SK-N-SH (cell line): ENCODE results near the gene TCF12. TPM values are rescaled to one million over a fixed set of nuclear protein-coding genes. Genes with fewer than 3 reads are reported as not detected.

Source experiments
- CTCF ChIA-PET: fragments of 300-600, 350-600 bp; formaldehyde crosslinking; extraction: SDS; loops from one replicate; lab custom pipeline; 2021; lab: Yijun Ruan, JAX
- POLR2A ChIA-PET: fragments of 350-600 bp; sonication (Branson Sonifier 250); formaldehyde crosslinking; extraction: SDS; loops from one replicate; lab custom pipeline; 2020; ENCODE audit warnings: antibody characterized with exemption, inconsistent platforms; lab: Yijun Ruan, JAX
- DNase-seq: peaks from one replicate; pipeline ENCODE4 v3.0.0; 2012
- H2AFZ ChIP-seq: fragments of 200-600 bp; sonication (generic); 2 replicates; pipeline ENCODE4 v1.8.1; 2016; ENCODE audit warnings: antibody characterized with exemption, mild to moderate bottlenecking, low read depth
- H3F3A ChIP-seq: fragments of 200-600 bp; sonication (generic); replicated peaks from 2 replicates; pipeline ENCODE3; 2016; ENCODE audit warnings: antibody characterized with exemption, mild to moderate bottlenecking; ENCODE audit not compliant: insufficient read depth
- H3K27ac ChIP-seq, 2 experiments: fragments of 200-500 bp in 1 of 2; fragments of 200-600 bp in 1 of 2; sonication (Bioruptor generic) in 1 of 2; sonication (generic), shearing (Covaris generic) in 1 of 2; 2 replicates each; pipeline versions ENCODE4 v1.5.1 to v1.6.1; 2014 to 2016; ENCODE audit warnings: low read depth in 2 of 2, inconsistent platforms in 1 of 2, low read length in 1 of 2, mild to moderate bottlenecking in 1 of 2, mixed read lengths in 1 of 2
- H3K27me3 ChIP-seq: fragments of 200-600 bp; sonication (generic), shearing (Covaris generic); 2 replicates; pipeline ENCODE4 v1.6.1; 2016; ENCODE audit warnings: mixed run types; ENCODE audit not compliant: insufficient read depth
- H3K36me3 ChIP-seq, 2 experiments: fragments of 200-500 bp in 1 of 2; fragments of 200-600 bp in 1 of 2; sonication (Bioruptor generic) in 1 of 2; sonication (generic) in 1 of 2; replicated peaks in 1 of 2; 2 replicates each; pipeline versions ENCODE3 to v1.5.1; 2014 to 2016; ENCODE audit warnings: low read length in 1 of 2, mild to moderate bottlenecking in 1 of 2; ENCODE audit not compliant: insufficient read depth in 2 of 2, control insufficient read depth in 1 of 2
- H3K4me1 ChIP-seq, 2 experiments: fragments of 200-500 bp in 1 of 2; fragments of 200-600 bp in 1 of 2; sonication (Bioruptor generic) in 1 of 2; sonication (generic), shearing (Covaris generic) in 1 of 2; 2 replicates each; pipeline versions ENCODE4 v1.5.1 to v1.6.1; 2014 to 2016; ENCODE audit warnings: low read depth in 1 of 2, low read length in 1 of 2, mixed run types in 1 of 2; ENCODE audit not compliant: insufficient read depth in 2 of 2, control insufficient read depth in 1 of 2
- H3K4me2 ChIP-seq: fragments of 200-600 bp; sonication (generic), shearing (Covaris generic); 2 replicates; pipeline ENCODE4 v1.6.1; 2017; ENCODE audit warnings: mixed run types
- H3K4me3 ChIP-seq, 2 experiments: fragments of 200-500 bp in 1 of 2; fragments of 200-600 bp in 1 of 2; sonication (Bioruptor generic) in 1 of 2; sonication (generic), shearing (Covaris generic) in 1 of 2; 2 replicates each; pipeline versions ENCODE4 v1.5.1 to v1.8.1; 2014 to 2016; ENCODE audit warnings: low read depth in 2 of 2, inconsistent platforms in 1 of 2, low read length in 1 of 2, mild to moderate bottlenecking in 1 of 2, mixed read lengths in 1 of 2, moderate library complexity in 1 of 2
- H3K79me2 ChIP-seq: fragments of 200-600 bp; sonication (generic); 2 replicates; pipeline ENCODE4 v1.8.1; 2017; ENCODE audit warnings: mild to moderate bottlenecking; ENCODE audit not compliant: insufficient read depth
- H3K9ac ChIP-seq: fragments of 200-600 bp; sonication (generic); 2 replicates; pipeline ENCODE4 v1.6.1; 2017; ENCODE audit warnings: mixed run types
- H3K9me2 ChIP-seq: fragments of 200-600 bp; sonication (generic); 2 replicates; pipeline ENCODE4 v1.6.1; 2017; ENCODE audit warnings: mixed run types
- H3K9me3 ChIP-seq: fragments of 200-600 bp; sonication (generic); 2 replicates; pipeline ENCODE4 v1.6.1; 2017; ENCODE audit warnings: mixed run types, mild to moderate bottlenecking, moderate library complexity
- H4K20me1 ChIP-seq: fragments of 200-600 bp; sonication (generic); 2 replicates; pipeline ENCODE4 v1.6.1; 2017; ENCODE audit warnings: mild to moderate bottlenecking, mixed run types; ENCODE audit not compliant: insufficient read depth
- CHD2 ChIP-seq: fragments of 150-350 bp; IDR thresholded peaks from 2 replicates; pipeline ENCODE4 v1.6.1; 2018; ENCODE audit warnings: low read length; ENCODE audit not compliant: partially characterized antibody
- CTCF ChIP-seq: fragments of 200-600 bp; sonication (generic); IDR thresholded peaks from 2 replicates; pipeline ENCODE4 v1.6.1; 2017; ENCODE audit warnings: antibody characterized with exemption, mild to moderate bottlenecking, moderate library complexity
- EP300 ChIP-seq, 2 experiments: IDR thresholded peaks; 2 replicates each; pipeline versions ENCODE4 v1.4.0 to v1.6.1; 2012; ENCODE audit warnings: borderline replicate concordance in 1 of 2, low read depth in 1 of 2, low read length in 1 of 2
- FOXJ3 ChIP-seq: sonication (generic); formaldehyde crosslinking; IDR thresholded peaks from 2 replicates; pipeline ENCODE4 v1.5.1; 2020; ENCODE audit warnings: mild to moderate bottlenecking, missing genetic modification reagents
- NRF1 ChIP-seq: IDR thresholded peaks from 2 replicates; pipeline ENCODE4 v1.6.1; 2012; ENCODE audit warnings: low read depth, mild to moderate bottlenecking, low read length
- POLR2AphosphoS5 ChIP-seq: IDR thresholded peaks from 2 replicates; pipeline ENCODE4 v1.6.1; 2012; ENCODE audit warnings: low read depth, low read length
- RAD21 ChIP-seq: IDR thresholded peaks from 2 replicates; pipeline ENCODE4 v1.6.1; 2012; ENCODE audit warnings: mild to moderate bottlenecking, low read length
- RCOR1 ChIP-seq: fragments of 150-350 bp; IDR thresholded peaks from 2 replicates; pipeline ENCODE4 v1.6.1; 2017; ENCODE audit warnings: antibody characterized with exemption, low read length
- REST ChIP-seq: IDR thresholded peaks from 2 replicates; pipeline ENCODE4 v1.6.1; 2012; ENCODE audit warnings: mild to moderate bottlenecking, low read depth, low read length, moderate library complexity
- RFX5 ChIP-seq: IDR thresholded peaks from 2 replicates; pipeline ENCODE4 v1.6.1; 2012; ENCODE audit warnings: mild to moderate bottlenecking, improper control_type of control experiment, low read length
- RXRA ChIP-seq: IDR thresholded peaks from 2 replicates; pipeline ENCODE4 v1.4.0; 2012; ENCODE audit warnings: low read depth, mild to moderate bottlenecking, borderline replicate concordance
- SIN3A ChIP-seq: IDR thresholded peaks from 2 replicates; pipeline ENCODE4 v1.6.1; 2012; ENCODE audit warnings: low read depth, mild to moderate bottlenecking, low read length, moderate library complexity, borderline replicate concordance
- TCF12 ChIP-seq: IDR thresholded peaks from 2 replicates; pipeline ENCODE4 v1.4.0; 2012
- USF1 ChIP-seq: IDR thresholded peaks from 2 replicates; pipeline ENCODE4 v1.4.0; 2012; ENCODE audit warnings: low read depth, borderline replicate concordance
- USF2 ChIP-seq: fragments of 150-350 bp; IDR thresholded peaks from 2 replicates; pipeline ENCODE4 v1.6.1; 2017; ENCODE audit warnings: antibody characterized with exemption, low read length, low read depth, borderline replicate concordance
- YY1 ChIP-seq: IDR thresholded peaks from 2 replicates; pipeline ENCODE4 v1.4.0; 2012; ENCODE audit warnings: low read depth, mild to moderate bottlenecking
- WGBS: methylation state at CpG from one replicate; pipeline ENCODE4 v1.1.6; 2017; ENCODE audit warnings: low lambda C conversion rate; 5-methylcytosine and 5-hydroxymethylcytosine counted together
- polyA plus RNA-seq, 3 experiments: library from polyadenylated mRNA; depleted of rRNA; stranded (reverse); fragments of >200 nt; gene quantifications; 2 replicates each; pipeline ENCODE4 v1.2.3, GENCODE V29; 2012

The TCF12 gene
- polyA plus RNA-seq, 1 of the 3 experiments (the other 2 are of a cell fraction): 49.6 TPM

GRCh38 chr15:57124036-57124435 lies 205.6 kb downstream of the TCF12 start:
- H3F3A ChIP-seq: no peaks in the 10 kb centered on the region
- no peak overlapping the region for H3K4me2 ChIP-seq
- no peak overlapping the region for H3K27ac ChIP-seq
- no peaks in the 10 kb centered on the region for H3K9me2 ChIP-seq
- no peak for TF ChIP-seq CTCF
- TF ChIP-seq YY1: no peak
- TF ChIP-seq EP300 (IDR thresholded peaks at IDR 0.05; ENCODE audit: borderline replicate concordance in 1 of 2, low read depth in 1 of 2, low read length in 1 of 2): no peak
- no peak for TF ChIP-seq POLR2AphosphoS5
- no peak for TF ChIP-seq RCOR1
- no peak for TF ChIP-seq TCF12
- TF ChIP-seq CHD2: no peak
- no peak for TF ChIP-seq RAD21
- no peak for TF ChIP-seq USF1
- TF ChIP-seq FOXJ3: no peak
- TF ChIP-seq USF2: no peak
- no peak for TF ChIP-seq RFX5
- TF ChIP-seq NRF1: no peak
- TF ChIP-seq REST: no peak
- no peak for TF ChIP-seq RXRA
- no peak for TF ChIP-seq SIN3A
- no peaks in the 10 kb centered on the region for H4K20me1 ChIP-seq
- H3K4me3 ChIP-seq: no peak overlapping the region
- no peak for DNase-seq
- H3K9me3 ChIP-seq: no peaks in the 10 kb centered on the region
- H2AFZ ChIP-seq: no peak overlapping the region
- CTCF ChIA-PET: interaction anchor here (1.0 to 6.0 kb wide), 4 partner anchors 9 to 28 kb away, joined by 4 to 25 read pairs (median 4); no protein-coding TSS in a partner anchor
- peaks cover 0 to 6% of the 10 kb centered on the region in 2 experiments for H3K36me3 ChIP-seq
- H3K9ac ChIP-seq: no peak overlapping the region
- peaks cover 0 to 12% of the 10 kb centered on the region in 2 experiments; a peak in 2 of 4 replicates for H3K4me1 ChIP-seq
- 100% methylated on average over 1 of the region's 1 CpG for WGBS
- H3K79me2 ChIP-seq: peaks cover 43% of the 10 kb centered on the region
- POLR2A ChIA-PET: no interaction called here
- no peaks in the 10 kb centered on the region for H3K27me3 ChIP-seq
